Bronchial epithelial cell (primary cell): Measurements from ENCODE around the gene DNM3. TPM values are rescaled to one million over a fixed set of nuclear protein-coding genes. Genes with fewer than 3 reads are reported as not detected.

Experiments
- DNase-seq: peaks from one replicate; pipeline ENCODE4 v3.0.0-alpha.2; 2010; ENCODE audit warnings: low read depth
- FAIRE-seq: peaks from 2 replicates; lab custom pipeline; 2011; peaks lifted over from hg19 to GRCh38; lab: Jason Lieb, UNC
- H3K27me3 ChIP-seq: 2 replicates; pipeline ENCODE4 v1.5.1; 2011; ENCODE audit warnings: low read length; ENCODE audit not compliant: control insufficient read depth, insufficient read depth
- H3K36me3 ChIP-seq: 2 replicates; pipeline ENCODE4 v1.5.1; 2011; ENCODE audit warnings: low read length; ENCODE audit not compliant: control insufficient read depth, insufficient read depth
- H3K4me3 ChIP-seq: 2 replicates; pipeline ENCODE4 v1.5.1; 2011; ENCODE audit warnings: mild to moderate bottlenecking, low read depth, low read length, control low read depth
- CTCF ChIP-seq: IDR thresholded peaks from 2 replicates; pipeline ENCODE4 v1.5.1; 2011; ENCODE audit warnings: mild to moderate bottlenecking, moderate library complexity, low read length, control low read depth, inconsistent platforms; ENCODE audit not compliant: insufficient read depth, severe bottlenecking
- total RNA-seq: library from RNA; depleted of rRNA; stranded (reverse); fragments of >200 nt; gene quantifications from 2 replicates; pipeline ENCODE4 v1.2.1, GENCODE V29; 2014

DNM3 gene
- total RNA-seq, 1 donor from 2014 or later: 1.3 TPM

- FAIRE-seq (no peak), DNase-seq (peak; percentile 73)
- no peak for TF ChIP-seq CTCF
- H3K4me3 ChIP-seq: no peak overlapping the region
- H3K27me3 ChIP-seq: no peaks in the 10 kb centered on the region
- no peaks in the 10 kb centered on the region for H3K36me3 ChIP-seq
Measured at GRCh38 chr1:172266528-172267174, 425.4 kb downstream of the DNM3 start.

- TF ChIP-seq CTCF: no peak
- H3K36me3 ChIP-seq: no peaks in the 10 kb centered on the region
- DNase-seq: no peak
- no peak for FAIRE-seq
- no peaks in the 10 kb centered on the region for H3K27me3 ChIP-seq
- no peak overlapping the region for H3K4me3 ChIP-seq
Measured at GRCh38 chr1:172268237-172268636, 426.9 kb downstream of the DNM3 start.

GRCh38 chr1:172269084-172269483 lies 427.8 kb downstream of the DNM3 start:
- DNase-seq: no peak
- Histone ChIP-seq H3K27me3 (no peaks in the 10 kb centered on the region), H3K4me3 (no peak overlapping the region), H3K36me3 (no peaks in the 10 kb centered on the region)
- TF ChIP-seq CTCF: no peak
- no peak for FAIRE-seq

GRCh38 chr1:172269644-172270043 lies 428.3 kb downstream of the DNM3 start:
- FAIRE-seq (no peak), DNase-seq (peak; percentile 76)
- no peak for TF ChIP-seq CTCF
- no peak overlapping the region for H3K4me3 ChIP-seq
- no peaks in the 10 kb centered on the region for H3K27me3 ChIP-seq
- no peaks in the 10 kb centered on the region for H3K36me3 ChIP-seq

- no peak for TF ChIP-seq CTCF
- DNase-seq (no peak), FAIRE-seq (no peak)
- Histone ChIP-seq H3K27me3 (no peaks in the 10 kb centered on the region), H3K36me3 (no peaks in the 10 kb centered on the region), H3K4me3 (no peak overlapping the region)
Measured at GRCh38 chr1:172270605-172271004, 429.3 kb downstream of the DNM3 start.

DNA sequence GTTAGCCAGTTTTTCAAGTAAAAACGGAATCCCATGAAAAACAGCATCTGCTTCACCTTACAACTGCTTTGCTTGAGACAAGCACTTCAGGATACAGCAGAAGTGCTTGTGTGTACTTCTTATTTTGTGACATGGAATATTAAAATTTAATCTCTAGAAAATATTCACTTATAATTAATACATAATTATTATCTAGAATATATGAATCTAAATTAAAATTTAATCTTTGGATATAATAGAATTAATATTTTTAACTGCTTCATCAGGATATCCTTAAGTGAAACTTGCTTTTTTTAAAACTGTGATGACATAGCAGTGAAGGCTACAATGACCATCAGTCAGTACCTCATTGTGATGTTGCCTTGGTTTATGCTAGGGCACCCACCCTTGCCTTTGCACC lies 430.8 kb downstream of the DNM3 start:
- DNase-seq: no peak
- Histone ChIP-seq H3K36me3 (no peaks in the 10 kb centered on the region), H3K27me3 (no peaks in the 10 kb centered on the region), H3K4me3 (no peak overlapping the region)
- FAIRE-seq: no peak
- TF ChIP-seq CTCF: no peak
